ENCODE measurements around the gene CDH4.
"Not testable (repeated sequence)": the region's sequence is repeated elsewhere in the genome, so short reads cannot be mapped to it uniquely, and the experiment has no call there.

CDH4 gene

DNA sequence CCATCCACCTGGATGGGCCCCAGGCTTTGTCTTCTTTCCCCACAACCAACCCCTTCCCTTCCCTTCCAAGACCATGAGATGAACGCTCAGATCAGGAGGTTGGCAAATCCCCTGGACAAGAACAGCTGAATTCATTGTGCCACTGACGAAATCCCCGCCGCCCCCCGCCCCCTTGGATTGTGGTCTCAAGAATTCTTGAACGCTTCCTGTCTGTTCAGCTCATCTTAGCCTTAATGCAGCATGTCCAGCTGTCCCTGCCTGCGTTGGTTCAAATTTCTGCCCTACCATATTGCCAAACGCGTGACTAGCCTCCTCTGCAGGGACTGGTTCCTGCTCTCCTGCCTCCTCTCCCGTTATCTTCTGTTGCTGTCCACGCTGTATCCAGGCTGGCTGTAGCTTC, 133.2 kb downstream of the CDH4 start:
- DNase-seq (ENCODE audit: low read depth, low spot score): no peak

DNA sequence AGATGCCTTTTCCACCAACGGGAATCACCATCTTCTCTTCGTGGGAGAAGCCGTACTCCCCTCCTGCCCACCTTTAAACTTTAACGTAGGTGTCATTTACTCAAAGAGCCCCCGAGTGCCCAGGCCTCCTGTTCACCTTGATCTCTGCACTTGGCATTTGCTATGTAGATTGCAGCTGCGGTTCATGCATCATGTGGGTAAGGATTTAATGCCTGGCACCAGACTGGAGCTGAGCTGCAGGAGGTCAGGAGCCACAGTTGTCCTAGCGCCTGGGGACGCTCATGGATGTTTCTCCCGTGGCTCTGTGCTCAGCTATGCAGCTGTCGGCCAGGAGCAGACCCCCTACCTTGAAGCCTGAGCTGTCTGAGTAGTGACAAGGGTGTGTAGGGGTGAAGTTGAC, 133.7 kb downstream of the CDH4 start:
- DNase-seq (ENCODE audit: low read depth, low spot score): no peak

DNA sequence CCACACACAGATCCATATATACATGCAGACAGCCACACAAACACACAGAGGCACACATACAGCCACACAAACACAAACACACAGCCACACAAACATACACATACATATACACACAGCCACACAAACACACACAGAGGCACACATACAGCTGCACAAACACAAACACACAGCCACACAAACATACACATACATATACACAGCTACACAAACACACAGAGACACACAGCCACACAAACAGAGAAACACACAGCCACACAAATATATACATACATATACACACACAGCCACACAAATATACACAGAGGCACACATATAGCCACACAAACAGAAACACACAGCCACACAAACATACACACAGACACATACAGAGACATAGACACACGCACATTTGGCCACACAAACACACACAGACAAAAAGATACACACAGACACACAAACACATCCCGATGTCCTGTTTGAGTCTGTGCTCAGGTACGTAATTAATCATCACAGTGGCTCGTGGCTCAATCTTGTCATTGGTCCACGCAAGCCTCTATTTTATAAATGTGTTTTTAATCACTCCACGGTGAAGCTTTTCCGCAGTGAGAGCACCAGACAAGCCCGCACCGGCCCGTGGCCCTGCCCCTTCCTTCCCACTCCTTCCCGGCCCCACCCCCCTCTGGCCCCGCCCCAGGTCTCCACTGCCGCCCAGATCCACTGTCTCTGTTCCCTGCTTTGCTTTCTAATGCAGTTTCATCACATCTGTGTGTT, 135.3 kb downstream of the CDH4 start:
- DNase-seq (ENCODE audit: low read depth, low spot score): no peak

DNA sequence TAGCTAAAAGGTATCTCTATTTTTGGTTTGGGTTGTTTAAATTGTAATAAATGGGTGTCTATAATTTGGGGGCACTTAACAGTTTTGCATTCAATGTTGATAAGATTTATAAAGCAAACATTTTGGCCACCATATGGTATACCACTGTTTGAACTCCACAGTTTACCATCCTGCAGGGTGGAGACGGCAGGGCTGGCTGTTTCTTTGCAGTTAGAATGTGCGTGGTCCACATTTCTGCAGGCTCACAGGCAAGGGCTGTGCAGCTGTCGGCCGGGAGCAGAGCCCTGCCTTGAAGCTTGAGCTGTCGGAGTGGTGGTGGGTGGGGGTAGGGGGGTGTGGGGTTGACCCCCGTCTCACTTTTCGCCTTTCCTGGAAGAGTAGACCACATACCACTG, 135.9 kb downstream of the CDH4 start:
- DNase-seq (ENCODE audit: low read depth, low spot score): no peak

DNA sequence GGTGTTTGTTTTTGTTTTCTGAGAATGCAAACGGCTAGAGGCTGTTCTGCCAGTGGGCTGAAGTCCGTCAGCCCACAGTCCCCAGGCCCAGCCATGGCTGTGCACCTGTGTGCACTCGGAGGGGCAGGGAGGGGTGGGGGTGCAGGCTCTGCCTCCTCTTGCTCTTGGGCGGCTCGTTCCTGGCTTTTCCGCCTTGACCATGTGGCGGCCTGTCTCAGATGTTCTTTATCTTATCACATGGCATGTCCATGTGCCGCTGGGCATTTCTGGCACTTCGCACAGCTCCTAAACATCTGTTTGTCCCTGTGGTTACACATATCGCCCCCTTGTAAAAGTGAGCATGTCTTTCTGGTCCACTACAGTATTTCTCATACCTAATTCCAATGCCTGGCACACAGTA, 137.0 kb downstream of the CDH4 start:
- DNase-seq (ENCODE audit: low read depth, low spot score): no peak

DNA sequence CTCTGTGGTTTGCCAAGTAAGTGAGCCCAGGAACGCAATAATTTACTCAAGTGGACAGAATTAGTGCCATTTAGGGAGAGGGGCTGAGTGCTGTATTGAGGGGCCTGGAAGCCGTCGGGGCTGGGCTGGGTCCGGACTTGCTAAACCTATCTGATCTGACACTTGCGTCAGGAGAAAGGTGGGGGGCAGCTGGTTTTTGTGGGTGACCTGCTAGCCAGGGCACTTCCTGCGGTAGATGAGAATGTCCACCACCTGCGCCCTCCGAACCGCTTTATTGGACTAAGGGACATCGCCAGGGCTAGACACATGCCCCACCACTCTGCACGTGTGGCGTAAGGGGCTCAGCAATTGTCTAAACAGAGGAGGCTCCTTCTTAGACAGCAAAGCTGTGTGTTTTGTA, 139.1 kb downstream of the CDH4 start:
- no peak for DNase-seq (ENCODE audit: low read depth, low spot score)

DNA sequence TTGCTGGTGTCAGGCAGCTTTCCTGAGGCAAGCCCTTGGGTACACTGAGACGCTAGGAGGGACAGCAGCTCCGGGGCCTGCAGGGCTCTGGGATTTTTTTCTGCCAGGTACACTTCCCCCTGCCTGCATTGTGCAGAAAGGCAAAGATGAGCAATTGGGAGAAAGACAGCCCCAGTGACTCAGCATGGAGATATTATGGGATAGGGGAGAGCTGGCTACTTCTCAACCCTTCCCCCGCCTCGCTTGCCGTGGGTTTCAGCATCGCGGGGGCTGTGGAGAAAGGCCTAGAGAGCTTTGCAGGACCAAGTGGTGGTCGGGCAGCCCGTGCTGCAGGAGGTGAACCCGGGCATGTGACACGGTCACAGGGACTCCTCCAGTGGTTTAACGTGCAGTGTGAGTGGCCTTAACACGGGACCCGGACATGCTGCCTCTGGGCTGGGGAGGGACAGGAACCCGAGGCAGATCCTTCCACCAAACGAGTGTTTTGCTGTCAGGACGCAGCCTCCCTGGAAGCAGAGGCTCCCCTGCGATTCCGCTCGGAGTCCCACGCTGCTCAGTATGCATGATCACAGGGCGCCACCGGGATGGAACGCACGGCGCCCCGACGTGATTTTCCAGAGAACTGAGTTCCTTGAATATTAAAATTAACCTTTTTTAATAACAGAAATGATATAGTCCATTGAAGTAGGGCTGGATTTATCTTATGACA, 139.9 kb downstream of the CDH4 start:
- no peak for DNase-seq (ENCODE audit: low read depth, low spot score)

DNA sequence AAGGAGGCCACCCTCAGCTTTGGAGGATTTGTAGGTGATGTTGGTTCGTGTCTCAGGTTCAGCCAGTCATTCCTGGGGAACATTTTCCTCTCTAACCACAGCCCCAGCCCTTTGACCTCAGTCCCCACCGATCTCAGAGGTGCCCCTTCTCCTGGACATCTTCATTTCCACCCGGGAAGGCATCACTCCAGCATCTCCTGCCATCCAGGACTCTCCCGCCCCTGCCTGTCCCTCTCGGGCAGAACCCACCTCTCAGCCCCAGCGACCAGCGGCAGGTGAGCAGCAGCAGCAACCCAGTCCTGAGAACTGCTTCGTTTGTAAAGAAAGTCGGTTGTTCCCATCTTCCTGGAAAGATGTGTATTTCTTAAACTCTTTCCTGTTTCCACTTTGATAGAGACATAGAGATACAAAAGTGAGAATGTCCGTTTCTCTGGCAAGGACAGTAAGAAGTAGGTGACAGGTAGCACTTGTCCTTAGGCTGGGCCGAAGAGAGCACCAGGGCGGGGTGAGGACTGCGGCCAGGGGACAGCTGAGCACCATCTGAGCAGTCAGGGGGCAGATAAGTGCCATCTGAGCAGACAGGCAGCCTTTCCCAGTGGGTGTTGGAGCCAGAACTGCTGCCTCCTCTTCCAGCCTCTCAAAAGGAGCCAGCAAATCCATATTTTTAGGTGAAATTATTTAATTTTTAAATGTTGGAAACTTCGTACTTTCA, 142.2 kb downstream of the CDH4 start:
- no peak for DNase-seq (ENCODE audit: low read depth, low spot score)

DNA sequence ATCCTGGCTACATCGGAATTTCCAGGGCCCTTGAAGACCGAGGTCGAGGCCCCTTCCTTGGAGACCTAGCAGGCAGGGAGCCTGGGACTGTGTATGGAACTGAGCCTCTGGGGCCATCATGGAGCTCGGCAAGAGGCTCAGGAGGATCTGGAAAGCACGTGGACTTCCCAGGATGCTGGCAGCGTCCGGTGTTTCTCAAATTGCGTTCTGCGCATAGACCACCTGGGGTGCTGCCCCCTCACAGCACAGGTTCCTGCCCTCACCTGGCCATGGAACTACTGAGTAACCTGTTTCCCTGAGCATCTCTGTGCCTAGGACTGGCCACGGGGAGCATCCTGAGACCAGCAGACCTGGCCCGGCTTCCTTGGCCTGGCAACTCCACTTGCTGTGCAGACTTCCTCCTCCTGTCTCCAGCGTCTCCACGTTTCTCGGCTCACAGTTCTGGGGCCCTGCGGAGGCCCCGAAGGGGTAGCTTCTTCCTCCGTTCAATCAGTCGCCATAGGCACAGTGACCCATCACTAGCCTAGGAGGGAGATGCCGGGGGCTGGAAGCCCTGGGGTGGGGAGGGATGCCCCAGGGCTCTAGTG, 144.3 kb downstream of the CDH4 start:
- no peak for DNase-seq (ENCODE audit: low read depth, low spot score)

DNA sequence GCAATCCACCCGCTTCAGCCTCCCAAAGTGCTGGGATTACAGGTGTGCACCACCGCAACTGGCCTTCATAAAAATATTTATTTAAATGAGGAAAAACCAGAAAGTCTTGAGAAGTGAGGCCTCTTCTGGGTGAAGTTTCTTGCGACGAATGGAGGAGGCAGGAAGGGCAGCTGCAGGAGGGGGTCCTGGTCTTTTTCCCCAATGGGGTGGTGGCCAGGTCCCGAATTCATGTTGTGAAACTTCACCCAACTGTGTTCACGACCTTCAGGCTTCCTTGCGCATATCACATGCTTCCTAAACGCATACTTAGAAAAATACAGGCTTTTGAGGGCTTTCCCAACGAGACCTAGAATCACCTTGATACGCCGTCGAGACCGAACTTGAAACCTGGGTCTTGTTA, 145.1 kb downstream of the CDH4 start:
- no peak for DNase-seq (ENCODE audit: low read depth, low spot score)

DNA sequence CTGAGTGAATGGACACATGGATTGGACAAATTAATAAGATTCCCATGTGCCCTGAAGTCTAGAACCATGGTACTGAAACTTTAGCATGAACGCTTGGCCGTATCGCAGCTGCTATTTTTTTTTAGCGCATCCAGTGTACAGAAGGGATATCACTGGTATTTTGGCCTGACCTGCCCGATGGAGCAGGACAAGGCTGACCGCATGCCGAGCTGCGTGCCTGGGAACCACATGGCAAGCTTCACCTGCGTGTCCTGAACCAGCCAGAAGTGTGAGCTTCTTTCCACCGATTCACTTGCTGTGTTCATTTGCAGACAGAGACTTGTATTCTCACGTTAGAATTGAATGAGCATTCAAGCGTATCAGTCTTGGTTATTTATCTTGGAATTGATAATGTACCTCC, 145.7 kb downstream of the CDH4 start:
- no peak for DNase-seq (ENCODE audit: low read depth, low spot score)

DNA sequence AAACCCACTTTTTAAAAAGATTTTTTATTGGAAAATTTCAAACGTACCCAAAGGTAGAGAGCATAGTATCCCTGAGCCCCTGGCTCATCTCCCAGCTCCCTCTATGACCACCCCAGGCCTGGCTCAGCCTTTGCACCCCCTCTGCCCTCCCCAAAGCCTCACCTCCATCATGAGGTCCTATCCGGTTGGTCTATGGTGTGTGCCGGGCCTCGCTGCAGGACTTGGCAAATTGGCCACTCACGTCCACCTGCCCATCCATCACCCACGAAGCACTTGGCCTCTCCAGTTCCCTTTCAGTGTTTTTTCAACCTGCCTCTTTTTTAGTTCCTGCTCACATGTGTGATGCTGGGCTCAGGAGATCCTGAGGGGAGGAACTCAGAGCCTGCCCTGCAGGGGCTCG, 147.4 kb downstream of the CDH4 start:
- no peak for DNase-seq (ENCODE audit: low read depth, low spot score)

DNA sequence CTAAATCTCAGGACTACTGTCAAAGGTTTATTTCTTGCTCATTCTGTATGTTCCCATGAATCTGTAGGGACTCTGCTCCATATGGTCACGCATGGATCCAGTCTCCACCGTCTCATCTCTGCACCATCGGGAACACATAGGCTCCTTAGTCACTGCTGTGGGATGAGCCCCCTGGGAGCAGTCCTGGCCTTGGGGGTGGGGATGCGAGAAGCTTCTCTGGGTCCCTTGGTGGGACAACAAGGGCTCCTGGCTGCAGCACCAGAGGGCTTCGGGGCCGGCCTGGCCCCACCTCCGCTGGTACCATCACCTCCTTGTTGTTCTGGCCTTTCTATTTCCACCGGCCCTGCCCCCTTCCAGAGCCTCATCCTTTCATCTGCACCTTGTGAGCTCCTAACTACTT, 148.4 kb downstream of the CDH4 start:
- no peak for DNase-seq (ENCODE audit: low read depth, low spot score)

DNA sequence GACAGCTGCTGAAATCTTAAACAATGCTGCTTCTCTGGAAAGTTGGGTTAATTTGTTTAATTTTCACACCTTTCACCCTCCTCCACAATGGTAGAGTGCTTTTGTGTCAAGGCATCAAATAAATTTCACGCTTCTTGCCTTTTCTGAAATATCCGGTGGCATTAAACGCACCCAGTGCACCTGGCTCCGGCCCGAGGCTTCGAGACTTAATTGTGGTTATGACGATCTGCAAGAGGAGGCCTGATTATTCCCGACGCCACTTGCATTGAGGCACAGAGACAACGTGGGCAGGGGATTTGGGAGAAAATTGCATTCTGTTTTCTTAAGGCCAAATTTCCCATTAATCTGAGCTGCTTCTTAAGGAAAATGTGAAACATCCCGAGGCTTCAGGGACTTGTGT, 152.2 kb downstream of the CDH4 start:
- DNase-seq (ENCODE audit: low read depth, low spot score): no peak

DNA sequence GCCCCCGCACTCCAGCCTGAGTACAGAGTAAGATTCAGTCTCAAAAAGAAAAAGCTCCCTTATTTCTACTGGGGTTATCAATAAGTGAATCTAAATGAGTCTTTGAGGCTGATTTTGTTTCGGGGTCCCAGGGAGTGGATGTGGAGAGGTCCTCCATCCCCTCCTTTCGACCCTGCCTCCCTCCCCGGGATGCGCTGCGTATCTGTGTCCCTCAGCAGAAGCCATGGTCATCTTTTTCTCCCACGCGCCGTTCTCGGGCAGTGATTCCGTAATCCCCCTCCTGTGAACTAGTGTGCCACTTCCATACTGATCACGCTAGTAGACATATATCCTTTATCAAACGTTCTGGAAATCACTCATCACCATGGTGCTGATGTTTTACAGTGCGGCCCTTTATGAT, 152.9 kb downstream of the CDH4 start:
- no peak for DNase-seq (ENCODE audit: low read depth, low spot score)

DNA sequence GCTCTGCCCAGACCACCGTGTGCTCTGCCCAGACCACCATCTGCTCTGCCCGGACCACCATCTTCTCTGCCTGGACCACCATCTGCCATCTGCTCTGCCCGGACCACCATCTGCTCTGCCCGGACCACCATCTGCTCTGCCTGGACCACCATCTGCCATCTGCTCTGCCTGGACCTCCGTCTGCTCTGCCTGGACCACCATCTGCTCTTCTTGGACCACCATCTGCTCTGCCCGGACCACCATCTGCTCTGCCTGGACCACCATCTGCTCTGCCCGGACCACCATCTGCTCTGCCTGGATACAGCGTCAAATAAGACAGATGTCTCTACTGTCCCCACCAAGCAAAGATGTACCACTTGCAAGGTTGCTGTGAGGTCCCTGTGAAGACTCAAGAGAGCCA, 154.7 kb downstream of the CDH4 start:
- not testable (repeated sequence) for DNase-seq (ENCODE audit: low read depth, low spot score)

DNA sequence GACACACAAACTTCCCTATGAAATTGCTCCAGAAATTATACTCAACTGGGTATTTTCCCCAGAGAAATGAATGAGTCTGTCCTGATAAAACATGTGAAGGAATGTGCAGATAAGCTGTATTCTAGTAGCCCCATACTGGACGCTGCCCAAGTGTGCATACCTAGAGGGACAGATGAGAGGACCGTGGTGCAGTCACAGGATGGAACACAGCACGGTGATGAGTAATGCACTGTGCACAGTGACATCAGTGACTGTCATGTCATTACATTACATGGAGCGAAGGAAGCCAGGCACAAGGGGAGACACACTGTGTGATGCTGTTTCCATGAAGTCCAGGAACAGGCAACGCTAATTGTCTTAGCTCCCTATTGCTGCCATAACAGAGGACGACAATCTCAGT, 155.5 kb downstream of the CDH4 start:
- DNase-seq (ENCODE audit: low read depth, low spot score): no peak

DNA sequence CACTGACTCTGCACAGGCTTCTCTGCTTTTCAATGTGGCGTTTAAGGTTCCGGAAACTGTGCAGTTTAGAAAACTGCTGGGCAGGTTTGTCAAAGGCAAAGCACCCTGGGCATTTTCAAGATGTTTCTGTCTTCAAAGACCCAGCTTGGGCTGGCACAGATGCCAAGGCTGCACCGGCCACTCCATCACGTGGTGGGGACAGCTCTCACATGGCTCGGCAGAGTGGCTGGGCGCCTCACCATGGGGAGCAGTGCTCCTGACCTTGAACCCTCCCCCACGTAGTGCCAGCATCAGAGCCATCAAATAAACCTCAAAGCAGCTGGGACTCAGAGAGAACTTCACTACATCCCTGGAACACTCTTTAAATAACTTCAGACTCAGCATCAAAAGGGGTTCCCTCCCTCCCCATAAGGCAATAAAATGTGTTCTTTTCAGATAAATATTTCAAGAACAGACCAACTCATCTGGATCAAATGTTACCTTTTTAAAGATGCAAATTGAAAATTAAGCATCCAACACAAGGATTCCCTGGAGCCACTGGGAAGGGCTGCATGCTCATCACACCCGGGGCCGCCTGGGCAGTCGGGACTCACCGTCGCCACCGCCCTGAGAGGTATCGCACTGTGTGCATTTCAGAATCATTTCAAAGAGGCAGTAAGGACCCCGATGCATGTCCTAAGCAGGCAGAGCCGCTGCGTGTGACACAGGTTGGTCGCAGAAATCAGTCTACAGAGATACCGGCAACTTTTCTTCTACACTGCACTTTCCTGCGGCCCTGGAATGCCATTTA, 157.1 kb downstream of the CDH4 start:
- DNase-seq (ENCODE audit: low read depth, low spot score): no peak

DNA sequence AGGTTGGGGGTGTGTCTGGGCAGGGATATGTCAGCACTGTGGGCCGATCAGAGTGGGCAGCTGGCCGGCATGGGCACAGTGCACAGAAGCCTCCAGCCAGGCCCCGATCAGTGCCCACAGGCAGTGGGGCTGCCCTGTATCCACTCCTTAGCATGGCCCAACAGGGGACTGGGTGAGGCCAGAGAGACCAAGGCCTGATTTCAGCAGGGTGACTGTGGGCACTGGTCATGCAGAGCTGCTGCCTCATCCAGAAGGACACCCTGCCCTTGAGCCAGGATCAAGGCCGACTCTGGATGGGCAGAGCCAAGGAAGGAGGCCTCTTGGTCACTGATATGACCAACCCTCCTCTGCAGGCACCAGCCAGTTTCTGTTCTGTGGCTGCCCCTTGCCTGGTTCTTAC, 159.7 kb downstream of the CDH4 start:
- DNase-seq (ENCODE audit: low read depth, low spot score): no peak

DNA sequence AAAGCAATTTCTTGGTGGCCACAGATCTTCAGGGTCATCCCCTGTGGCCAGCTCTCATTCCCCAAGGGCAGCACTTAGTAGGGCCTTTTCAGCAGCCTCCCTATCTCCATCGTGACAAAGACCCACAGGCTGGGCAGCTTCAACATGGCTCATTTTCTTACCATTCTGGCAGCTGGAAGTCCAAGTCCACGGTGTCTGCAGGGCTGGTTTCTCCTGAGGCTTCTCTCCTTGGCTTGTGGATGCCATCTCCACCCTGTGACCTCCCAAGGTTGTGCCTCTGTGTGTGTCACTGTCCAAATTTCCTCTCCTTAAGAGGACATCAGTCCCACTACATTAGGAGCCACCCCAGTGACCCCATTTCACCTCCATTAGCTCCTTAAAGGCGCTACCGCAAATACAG, 161.7 kb downstream of the CDH4 start:
- DNase-seq (ENCODE audit: low read depth, low spot score): no peak

DNA sequence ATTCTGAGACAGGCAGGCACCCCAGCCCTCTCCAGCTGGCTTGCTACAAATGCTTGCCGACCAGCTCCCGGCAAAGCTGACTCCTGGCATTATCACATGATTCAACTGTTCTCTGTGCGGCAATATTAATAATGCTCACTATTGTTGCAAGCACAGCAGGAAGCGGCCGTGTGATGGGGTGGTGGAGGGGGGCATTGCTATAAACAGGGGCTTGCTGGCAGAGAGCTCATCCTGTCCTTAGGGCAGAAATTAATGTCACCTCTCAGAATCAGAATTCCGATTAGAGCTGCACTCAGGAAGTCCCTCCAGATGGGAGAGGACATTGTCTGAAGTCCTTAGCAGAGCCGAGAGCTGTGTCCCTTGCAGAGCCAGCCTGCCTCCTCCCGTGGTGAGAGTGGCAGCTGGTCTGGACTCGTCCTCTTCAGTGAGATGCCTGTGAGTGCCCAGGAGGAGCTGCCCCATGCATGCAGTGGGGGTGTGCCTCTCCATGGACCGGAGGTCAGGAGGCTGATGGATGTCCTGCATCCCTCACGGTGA, 162.5 kb downstream of the CDH4 start:
- no peak for DNase-seq (ENCODE audit: low read depth, low spot score)
